HepG2 (cell line): Measurements from ENCODE around the gene ANKS1B. TPM values are rescaled to one million over a fixed set of nuclear protein-coding genes. Genes with fewer than 3 reads are reported as not detected.

Experiments used
- ATAC-seq: fragments of 200-7000 bp; cut with Tn5 transposase; 3 replicates; pipeline ENCODE4 v1.9.1; 2020; ENCODE audit warnings: mild to moderate bottlenecking, moderate library complexity
- BruUV-seq: library from RNA; stranded (reverse); fragments of 400-500 nt; replicated peaks from 2 replicates; lab custom pipeline; 2021; lab: Mats Ljungman, UMichigan
- CTCF ChIA-PET: fragments of 300-600 bp; formaldehyde crosslinking; extraction: SDS; loops from one replicate; lab custom pipeline; 2021; ENCODE audit warnings: low total read pairs, inconsistent platforms, low intra/inter-chr PET ratio; lab: Yijun Ruan, JAX
- POLR2A ChIA-PET: fragments of 350-600 bp; sonication (Branson Sonifier 250); formaldehyde crosslinking; loops from one replicate; lab custom pipeline; 2020; ENCODE audit warnings: antibody characterized with exemption, inconsistent platforms; lab: Yijun Ruan, JAX
- DNase-seq: peaks from one replicate; pipeline ENCODE4 v3.0.0-alpha.2; 2015; ENCODE audit warnings: low spot score
- FAIRE-seq: peaks from 3 replicates; lab custom pipeline; 2011; peaks lifted over from hg19 to GRCh38; lab: Jason Lieb, UNC
- H2AFZ ChIP-seq: one replicate; pipeline ENCODE4 v1.6.1; 2011; ENCODE audit warnings: low read length, inconsistent platforms
- H3K27ac ChIP-seq: fragments of 300-600 bp; 3 replicates; pipeline ENCODE4 v1.8.0; 2011; ENCODE audit warnings: mixed run types, mild to moderate bottlenecking, mixed read lengths, low read length, inconsistent platforms; ENCODE audit not compliant: insufficient read depth; ENCODE audit errors: extremely low read length
- H3K27me3 ChIP-seq, 2 experiments: fragments of 200-600 bp in 1 of 2; 2 replicates in 1 of 2; 3 replicates in 1 of 2; pipeline versions ENCODE4 v1.6.0 to v1.8.0; 2011; ENCODE audit warnings: low read length in 2 of 2, mild to moderate bottlenecking in 2 of 2, moderate library complexity in 2 of 2, inconsistent platforms in 1 of 2; ENCODE audit not compliant: insufficient read depth in 2 of 2, control insufficient read depth in 1 of 2
- H3K36me3 ChIP-seq, 2 experiments: fragments of 200-600 bp in 1 of 2; replicated peaks in 1 of 2; 2 replicates in 1 of 2; 3 replicates in 1 of 2; pipeline versions ENCODE4 v1.5.1 to v1.8.0; 2011; ENCODE audit warnings: low read length in 2 of 2, inconsistent platforms in 1 of 2; ENCODE audit not compliant: insufficient read depth in 2 of 2, control insufficient read depth in 1 of 2
- H3K4me1 ChIP-seq: 2 replicates; pipeline ENCODE4 v1.5.1; 2012; ENCODE audit warnings: low read length, inconsistent platforms; ENCODE audit not compliant: insufficient read depth
- H3K4me2 ChIP-seq: 2 replicates; pipeline ENCODE4 v1.6.0; 2011; ENCODE audit warnings: low read depth, low read length, inconsistent platforms
- H3K4me3 ChIP-seq, 3 experiments: fragments of 200-600 bp in 1 of 3; sonication (generic), shearing (Covaris generic) in 1 of 3; replicated peaks in 1 of 3; 2 replicates each; pipeline ENCODE4 v1.5.1; 2011 to 2016; ENCODE audit warnings: low read length in 3 of 3, inconsistent platforms in 2 of 3, low read depth in 2 of 3, mild to moderate bottlenecking in 2 of 3, control low read depth in 1 of 3, mixed read lengths in 1 of 3; ENCODE audit not compliant: insufficient read depth in 1 of 3
- H3K79me2 ChIP-seq: one replicate; pipeline ENCODE4 v1.6.1; 2011; ENCODE audit warnings: low read length, inconsistent platforms; ENCODE audit not compliant: insufficient read depth
- H3K9ac ChIP-seq: 2 replicates; pipeline ENCODE4 v1.6.0; 2011; ENCODE audit warnings: mild to moderate bottlenecking, low read depth, low read length, inconsistent platforms; ENCODE audit not compliant: insufficient read depth
- H3K9me3 ChIP-seq: 2 replicates; pipeline ENCODE4 v1.5.1; 2012; ENCODE audit warnings: mild to moderate bottlenecking, low read length
- H4K20me1 ChIP-seq: 2 replicates; pipeline ENCODE4 v1.6.0; 2011; ENCODE audit warnings: inconsistent platforms, mild to moderate bottlenecking, low read length, moderate library complexity; ENCODE audit not compliant: insufficient read depth
- ARNT2 ChIP-seq: sonication (generic); formaldehyde crosslinking; IDR thresholded peaks from 2 replicates; pipeline ENCODE4 v1.8.0; 2022; ENCODE audit warnings: mild to moderate bottlenecking, low read depth, missing genetic modification reagents, moderate library complexity
- ATM ChIP-seq: fragments of 450-650 bp; IDR thresholded peaks from 2 replicates; pipeline ENCODE4 v1.7.1; 2017; ENCODE audit warnings: mild to moderate bottlenecking, borderline replicate concordance
- CEBPG ChIP-seq: IDR thresholded peaks from 2 replicates; pipeline ENCODE4 v1.6.1; 2016
- DMAP1 ChIP-seq: IDR thresholded peaks from 2 replicates; pipeline ENCODE4 v1.6.1; 2016
- ELF1 ChIP-seq: sonication (generic); formaldehyde crosslinking; IDR thresholded peaks from 2 replicates; pipeline ENCODE4 v1.4.0; 2020; ENCODE audit warnings: missing genetic modification reagents
- GATA4 ChIP-seq: sonication (generic); IDR thresholded peaks from 2 replicates; pipeline ENCODE4 v1.6.1; 2016; ENCODE audit warnings: antibody characterized with exemption, low read depth, borderline replicate concordance
- HOXA5 ChIP-seq: sonication (generic); formaldehyde crosslinking; IDR thresholded peaks from 2 replicates; pipeline ENCODE4 v1.4.0; 2020; ENCODE audit warnings: missing genetic modification reagents
- NFIC ChIP-seq: IDR thresholded peaks from 2 replicates; pipeline ENCODE4 v1.6.1; 2012; ENCODE audit warnings: mild to moderate bottlenecking, low read length, inconsistent platforms
- NFRKB ChIP-seq: fragments of 450-650 bp; IDR thresholded peaks from 2 replicates; pipeline ENCODE4 v1.6.1; 2017
- PRMT3 ChIP-seq: sonication (generic); formaldehyde crosslinking; IDR thresholded peaks from 2 replicates; pipeline ENCODE4 v1.8.1; 2022; ENCODE audit warnings: low read depth, mild to moderate bottlenecking, moderate library complexity, missing genetic modification reagents, borderline replicate concordance
- RAD51 ChIP-seq: fragments of 450-650 bp; IDR thresholded peaks from 2 replicates; pipeline ENCODE4 v1.6.1; 2016; ENCODE audit warnings: borderline replicate concordance
- RORA ChIP-seq: sonication (generic); formaldehyde crosslinking; IDR thresholded peaks from 2 replicates; pipeline ENCODE4 v1.5.0; 2020; ENCODE audit warnings: mild to moderate bottlenecking, missing genetic modification reagents, moderate library complexity
- SALL2 ChIP-seq: sonication (generic); formaldehyde crosslinking; IDR thresholded peaks from 2 replicates; pipeline ENCODE4 v1.8.1; 2023; ENCODE audit warnings: mild to moderate bottlenecking, missing genetic modification reagents, inconsistent platforms
- TSC22D2 ChIP-seq: sonication (generic); formaldehyde crosslinking; IDR thresholded peaks from 2 replicates; pipeline ENCODE4 v1.5.1; 2020; ENCODE audit warnings: missing genetic modification reagents, mild to moderate bottlenecking, borderline replicate concordance
- ZFP37 ChIP-seq: sonication (generic); formaldehyde crosslinking; IDR thresholded peaks from 2 replicates; pipeline ENCODE4 v1.4.0; 2020; ENCODE audit warnings: missing genetic modification reagents, borderline replicate concordance
- ZNF552 ChIP-seq: sonication (generic); formaldehyde crosslinking; IDR thresholded peaks from 2 replicates; pipeline ENCODE4 v1.9.0; 2022; ENCODE audit warnings: missing genetic modification reagents, mild to moderate bottlenecking, borderline replicate concordance
- ZNF674 ChIP-seq: sonication (generic); formaldehyde crosslinking; IDR thresholded peaks from 2 replicates; pipeline ENCODE4 v1.5.0; 2020; ENCODE audit warnings: low read depth, mild to moderate bottlenecking, missing genetic modification reagents
- ZNF776 ChIP-seq: sonication (generic); formaldehyde crosslinking; IDR thresholded peaks from 2 replicates; pipeline ENCODE4 v1.4.0; 2020; ENCODE audit warnings: mild to moderate bottlenecking, missing genetic modification reagents
- ZNF839 ChIP-seq: sonication (generic); formaldehyde crosslinking; IDR thresholded peaks from 2 replicates; pipeline ENCODE4 v1.4.0; 2020; ENCODE audit warnings: missing genetic modification reagents, mild to moderate bottlenecking, borderline replicate concordance
- ZSCAN12 ChIP-seq: sonication (generic); formaldehyde crosslinking; IDR thresholded peaks from 2 replicates; pipeline ENCODE4 v1.9.0; 2021; ENCODE audit warnings: mild to moderate bottlenecking, missing genetic modification reagents
- WGBS: methylation state at CpG from one replicate; pipeline ENCODE4 v1.1.6; 2017; ENCODE audit warnings: low lambda C conversion rate; 5-methylcytosine and 5-hydroxymethylcytosine counted together
- in situ Hi-C: cut with HindIII; loops from 2 replicates; pipeline ENCODE4 v1.10.0; 2017; ENCODE audit warnings: low pct_unique_long_range_greater_than_20kb; ENCODE audit not compliant: extremely low pct_ligation_motif_present
- intact Hi-C: fragments of 100-400 bp; cut with micrococcal nuclease; formaldehyde crosslinking; loops from one replicate; pipeline ENCODE4 v1.10.0; 2022; ENCODE audit not compliant: unreplicated experiment
- polyA plus RNA-seq, 8 experiments: library from polyadenylated mRNA; depleted of rRNA in 3 of 8; stranded (reverse) in 7 of 8; unstranded in 1 of 8; fragments of >200 nt; fragmentation: Illumina TruSeq in 4 of 8; extraction: Trizol in 4 of 8; gene quantifications; 2 replicates each; pipeline versions ENCODE4 v1.2.1 to v1.2.3, GENCODE V29; 2011 to 2016; ENCODE audit warnings: low read depth in 4 of 8, missing spikeins in 1 of 8, mixed read lengths in 1 of 8; ENCODE audit not compliant: insufficient read depth in 1 of 8
- total RNA-seq, 5 experiments: library from RNA; depleted of rRNA; stranded (reverse); fragments of >200 nt; fragmentation: Illumina TruSeq; extraction: Trizol; gene quantifications; 2 replicates each; pipeline ENCODE4 v1.2.3, GENCODE V29; 2016; ENCODE audit warnings: low read depth in 1 of 5
- TF ChIP-seq, protein P1 (sequence below): sonication (generic); formaldehyde crosslinking; IDR thresholded peaks from 2 replicates; pipeline ENCODE4 v1.9.0; 2021; ENCODE audit warnings: missing genetic modification reagents, mild to moderate bottlenecking, borderline replicate concordance

ANKS1B gene
- total and polyA plus RNA-seq, 2 of the 13 experiments (the other 11 are each of a cell fraction or from before 2014, with no cell fraction given): 0.15 TPM; not detected in 1

- intact Hi-C loops: no loop called here
- Histone ChIP-seq H3K4me3 (no peak overlapping the region), H2AFZ (no peak overlapping the region), H3K27me3 (no peaks in the 10 kb centered on the region), H3K79me2 (no peaks in the 10 kb centered on the region), H3K27ac (no peak overlapping the region), H3K4me1 (no peaks in the 10 kb centered on the region), H3K4me2 (no peak overlapping the region), H4K20me1 (no peaks in the 10 kb centered on the region)
- BruUV-seq: no TSS peak
- DNase-seq (no peak), ATAC-seq (no peak), FAIRE-seq (no peak)
- in situ Hi-C loops: no loop called here
- 2% methylated on average over 7 of the region's 7 CpGs for WGBS
- TF ChIP-seq ZFP37: no peak
- TF ChIP-seq ELF1 (CRISPR knock-in tag): no peak
- TF ChIP-seq DMAP1 (CRISPR knock-in tag): no peak
- TF ChIP-seq, protein P1, sequence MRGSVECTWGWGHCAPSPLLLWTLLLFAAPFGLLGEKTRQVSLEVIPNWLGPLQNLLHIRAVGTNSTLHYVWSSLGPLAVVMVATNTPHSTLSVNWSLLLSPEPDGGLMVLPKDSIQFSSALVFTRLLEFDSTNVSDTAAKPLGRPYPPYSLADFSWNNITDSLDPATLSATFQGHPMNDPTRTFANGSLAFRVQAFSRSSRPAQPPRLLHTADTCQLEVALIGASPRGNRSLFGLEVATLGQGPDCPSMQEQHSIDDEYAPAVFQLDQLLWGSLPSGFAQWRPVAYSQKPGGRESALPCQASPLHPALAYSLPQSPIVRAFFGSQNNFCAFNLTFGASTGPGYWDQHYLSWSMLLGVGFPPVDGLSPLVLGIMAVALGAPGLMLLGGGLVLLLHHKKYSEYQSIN (CRISPR knock-in tag): no peak
- TF ChIP-seq ZSCAN12 (CRISPR knock-in tag): no peak
- TF ChIP-seq, all 625 proteins: peak for 0
- ChIA-PET POLR2A (no interaction called here), CTCF (no interaction called here)
- H3K9ac ChIP-seq: no peak overlapping the region
- H3K36me3 ChIP-seq: no peaks in the 10 kb centered on the region
- no peaks in the 10 kb centered on the region for H3K9me3 ChIP-seq
Measured at GRCh38 chr12:98951406-98951805, 1033.3 kb downstream of the ANKS1B start.

DNA sequence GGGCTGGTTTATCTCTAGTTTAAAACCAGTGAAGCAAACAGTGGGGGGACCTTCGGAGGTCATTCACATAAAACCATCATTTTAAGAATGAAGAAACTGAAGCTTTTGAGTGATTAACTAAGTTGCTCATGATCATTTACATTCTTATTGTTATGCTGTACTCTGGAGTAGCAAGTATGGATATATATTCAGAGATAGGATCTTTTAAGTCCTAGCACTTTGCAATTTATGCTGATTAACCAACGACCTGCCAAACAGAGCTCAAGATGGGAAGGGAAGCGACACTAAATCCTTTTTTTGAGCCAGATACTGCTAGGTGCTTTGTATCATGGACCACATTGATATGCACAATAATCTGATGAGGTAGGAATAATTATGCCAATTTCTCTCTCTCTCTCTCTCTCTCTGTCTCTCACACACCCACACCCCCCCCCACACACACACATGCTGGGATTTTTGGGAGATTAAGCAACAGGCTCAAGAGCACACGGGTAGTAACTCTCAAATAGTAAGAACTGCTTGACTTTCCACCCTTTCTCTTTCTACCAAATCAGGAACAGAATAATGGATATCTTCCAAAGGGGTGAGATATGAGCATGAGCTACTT, 1036.3 kb downstream of the ANKS1B start:
- Histone ChIP-seq H3K27ac (no peak overlapping the region), H3K9ac (no peak overlapping the region), H3K4me2 (no peak overlapping the region), H3K79me2 (no peaks in the 10 kb centered on the region), H3K4me3 (no peak overlapping the region), H3K4me1 (no peaks in the 10 kb centered on the region), H3K27me3 (no peaks in the 10 kb centered on the region), H2AFZ (no peak overlapping the region), H4K20me1 (no peaks in the 10 kb centered on the region), H3K9me3 (no peaks in the 10 kb centered on the region), H3K36me3 (no peaks in the 10 kb centered on the region)
- intact Hi-C loops: no loop called here
- ATAC-seq (no peak), FAIRE-seq (no peak), DNase-seq (no peak)
- CTCF ChIA-PET: no interaction called here
- POLR2A ChIA-PET: no interaction called here
- BruUV-seq: no TSS peak
- TF ChIP-seq ZNF674 (no peak), ATM (no peak), CEBPG (CRISPR knock-in tag) (no peak), ZNF552 (no peak), SALL2 (CRISPR knock-in tag) (no peak), ZNF839 (CRISPR knock-in tag) (no peak), NFIC (no peak), TSC22D2 (no peak), RAD51 (no peak), ARNT2 (no peak), NFRKB (no peak), RORA (CRISPR knock-in tag) (no peak), PRMT3 (no peak), ZNF776 (CRISPR knock-in tag) (no peak), HOXA5 (CRISPR knock-in tag) (no peak), GATA4 (no peak)
- 5% methylated on average over 4 of the region's 4 CpGs for WGBS
- in situ Hi-C loops: no loop called here
